Activated CD8-positive, alpha-beta memory T cell treated with anti-CD3 and anti-CD28 coated beads for 1 hour (primary cell): ENCODE data around the gene THYN1.
"Not testable (repeated sequence)": the region's sequence is repeated elsewhere in the genome, so short reads cannot be mapped to it uniquely, and the experiment has no call there.

Experiments used
- DNase-seq, 2 donors: peaks; one replicate each; pipeline ENCODE4 v3.0.0-alpha.2; 2020; ENCODE audit warnings: low read depth in 1 of 2; ENCODE audit errors: extremely low read depth in 1 of 2

The THYN1 gene

DNA sequence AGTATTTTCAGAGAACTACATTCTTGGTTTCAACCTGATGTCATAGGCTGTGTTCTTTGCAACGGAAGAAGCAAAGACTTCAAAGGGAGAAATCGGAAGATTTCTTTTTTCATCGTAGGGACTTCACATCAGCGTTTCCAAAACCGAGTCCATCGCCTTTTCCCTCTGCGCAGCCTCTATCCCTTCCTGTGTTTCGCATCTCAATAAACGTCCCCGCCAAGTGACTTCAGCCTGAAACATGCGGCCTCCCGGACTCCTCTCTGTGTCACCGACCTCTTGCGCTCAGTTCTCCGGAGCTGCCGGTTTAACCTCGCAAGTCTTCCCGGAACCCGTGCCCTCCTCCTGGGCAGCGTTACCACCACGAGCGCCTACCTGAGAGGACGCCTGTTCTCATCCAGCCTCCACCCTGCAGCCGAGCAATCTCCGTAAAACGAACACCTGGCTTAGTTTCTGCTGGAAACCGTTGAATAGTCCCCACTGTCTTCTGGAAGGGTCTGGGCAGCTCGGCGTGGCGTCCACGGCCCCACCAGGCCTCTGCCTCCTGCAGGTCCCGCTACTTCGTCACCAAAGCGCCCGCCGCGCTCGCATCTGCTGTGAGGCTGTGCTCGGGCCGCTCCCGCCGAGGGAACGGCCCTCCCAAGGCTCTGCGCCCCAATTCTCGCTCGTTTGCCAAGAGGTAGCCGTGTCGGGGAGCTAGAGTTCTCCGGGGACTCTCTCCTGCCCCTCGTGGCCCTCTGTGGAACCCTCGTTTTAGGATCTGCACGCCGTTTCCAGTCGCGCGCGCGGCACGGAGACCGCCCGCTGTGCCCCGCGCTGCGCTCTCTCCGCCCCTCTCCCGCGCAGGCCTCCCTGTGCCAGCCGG, 22.6 kb upstream of the THYN1 start, which contains the start of gene GLB1L3:
Gene GLB1L3, plus strand, starts transcription at position 846 of the 862 bp plus-strand sequence. CDS start 362 bp downstream, outside the sequence.
- peak; percentile 51 to 67 for DNase-seq

GRCh38 chr11:134275188-134275533, 22.0 kb upstream of the THYN1 start:
- no peak for DNase-seq

- no peak for DNase-seq
These were observed 20.2 kb upstream of the THYN1 start for GRCh38 chr11:134273317-134273712.

- DNase-seq: no peak
These were observed 19.5 kb upstream of the THYN1 start for GRCh38 chr11:134272381-134273316.

- no peak for DNase-seq
These were observed 18.8 kb upstream of the THYN1 start for GRCh38 chr11:134271978-134272377.

- no peak for DNase-seq
These were observed 17.1 kb upstream of the THYN1 start for GRCh38 chr11:134270250-134270714.

GRCh38 chr11:134267966-134268365, 14.8 kb upstream of the THYN1 start:
- no peak for DNase-seq

GRCh38 chr11:134267461-134267860, 14.3 kb upstream of the THYN1 start:
- DNase-seq: no peak

GRCh38 chr11:134266841-134267251, 13.7 kb upstream of the THYN1 start:
- DNase-seq: no peak

DNA sequence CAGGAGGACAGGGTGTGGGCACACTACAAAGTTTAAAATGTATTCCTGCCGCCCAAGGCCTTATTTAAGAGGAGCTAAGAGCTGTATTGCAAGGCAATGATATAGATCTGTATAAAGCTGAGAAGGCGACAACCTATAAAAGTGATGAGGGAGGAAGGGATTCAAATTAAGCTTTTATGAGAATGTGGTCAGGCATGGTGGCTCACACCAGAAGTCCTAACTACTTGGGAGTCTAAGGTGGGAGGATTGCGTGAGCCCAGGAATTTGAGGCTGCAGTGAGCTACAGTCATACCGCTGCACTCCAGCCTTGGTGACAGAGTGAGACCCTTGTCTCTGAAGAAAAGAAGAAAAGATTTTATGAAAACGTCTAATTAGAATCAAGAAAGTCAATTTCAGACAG, 13.3 kb upstream of the THYN1 start:
- DNase-seq: no peak

DNA sequence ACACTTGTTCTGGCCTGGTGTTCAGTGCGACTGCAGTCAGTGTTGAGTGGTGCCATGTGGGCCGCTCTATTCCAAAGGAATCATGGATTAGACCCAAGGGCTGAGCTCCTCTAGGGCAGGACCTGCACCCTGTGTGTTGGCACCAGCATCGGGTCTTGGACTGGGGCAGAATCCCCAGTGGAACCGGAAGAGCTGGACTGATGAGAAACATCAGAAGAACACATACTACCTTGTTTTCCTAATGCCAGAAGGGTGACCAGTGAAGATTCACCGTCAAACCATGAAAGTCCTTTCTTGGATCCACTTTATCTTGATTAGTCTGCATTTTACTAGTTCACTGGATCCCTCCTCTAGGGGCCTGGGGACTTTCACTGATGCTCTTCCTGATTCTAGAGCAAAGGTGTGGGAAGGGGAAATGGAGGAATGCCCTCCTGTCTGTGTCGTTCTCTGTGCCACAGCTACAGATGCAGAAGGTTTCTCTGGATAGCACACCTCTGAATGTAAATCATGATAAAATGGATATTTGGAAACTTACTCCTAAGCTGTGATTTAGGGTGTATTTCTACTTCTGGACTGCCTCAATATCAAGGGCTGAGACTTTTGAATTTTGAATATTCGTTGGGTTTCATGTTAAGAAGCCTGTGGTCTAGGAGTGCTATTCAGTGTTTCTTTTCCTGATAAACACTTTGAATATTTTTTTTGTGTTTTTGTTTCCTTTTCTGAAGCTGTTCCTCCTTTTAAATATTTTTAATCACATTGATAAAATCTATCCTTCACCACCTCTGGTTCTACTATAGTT, 12.0 kb upstream of the THYN1 start:
- DNase-seq: no peak

- DNase-seq: no peak
These were observed 8.7 kb upstream of the THYN1 start for GRCh38 chr11:134261626-134262488.

DNA sequence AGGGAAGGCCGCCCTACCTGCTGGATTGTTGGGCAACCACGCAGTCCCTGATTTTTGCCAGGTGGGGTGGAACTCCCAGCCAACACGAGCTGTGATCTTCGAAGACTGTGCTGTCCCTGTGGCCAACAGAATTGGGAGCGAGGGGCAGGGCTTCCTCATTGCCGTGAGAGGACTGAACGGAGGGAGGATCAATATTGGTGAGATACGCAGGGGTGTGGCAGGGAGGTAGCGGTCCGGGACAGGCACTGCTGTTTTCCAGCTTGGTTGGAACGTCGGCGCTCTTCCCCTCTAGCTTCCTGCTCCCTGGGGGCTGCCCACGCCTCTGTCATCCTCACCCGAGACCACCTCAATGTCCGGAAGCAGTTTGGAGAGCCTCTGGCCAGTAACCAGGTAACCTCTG, 7.8 kb upstream of the THYN1 start:
- DNase-seq: no peak

DNA sequence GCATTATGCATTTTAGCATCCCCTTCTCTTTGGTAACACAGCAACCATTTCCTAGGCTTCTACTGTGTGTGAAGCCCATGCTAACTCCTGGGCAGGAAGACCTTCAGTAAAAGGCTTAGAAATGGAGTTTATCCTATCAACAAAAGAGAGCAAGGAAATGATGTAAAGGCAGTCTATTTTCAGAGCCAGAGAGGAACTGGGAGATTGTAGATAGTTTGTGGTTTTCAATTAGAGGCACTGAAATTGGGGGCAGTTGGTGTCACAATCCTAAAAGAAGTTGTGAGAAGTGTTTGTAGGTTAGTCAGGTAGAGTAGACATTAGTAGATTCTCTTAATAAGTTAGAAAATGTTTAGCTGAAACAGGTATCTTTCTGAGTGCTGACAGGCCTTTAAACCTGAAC, 7.4 kb upstream of the THYN1 start:
- DNase-seq: no peak

DNA sequence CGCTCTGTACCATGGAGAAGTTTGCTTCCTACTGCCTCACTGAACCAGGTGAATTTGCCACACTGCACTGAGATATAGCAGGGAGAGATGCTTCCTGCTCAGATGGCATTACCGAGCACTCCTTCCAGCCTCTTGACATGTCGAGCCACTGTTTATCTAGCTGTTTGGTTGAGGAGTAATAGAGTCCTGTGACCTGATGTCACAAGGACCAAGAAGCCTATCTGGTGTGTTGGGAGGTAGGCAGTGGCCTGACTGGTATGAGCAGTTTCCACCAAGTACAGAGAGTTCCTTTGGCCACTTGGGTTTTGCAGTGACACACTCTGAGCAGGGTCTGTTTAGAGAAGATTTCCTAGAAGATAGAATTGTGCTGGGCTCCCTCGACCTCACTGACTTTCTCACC, 5.4 kb upstream of the THYN1 start:
- DNase-seq: no peak

DNA sequence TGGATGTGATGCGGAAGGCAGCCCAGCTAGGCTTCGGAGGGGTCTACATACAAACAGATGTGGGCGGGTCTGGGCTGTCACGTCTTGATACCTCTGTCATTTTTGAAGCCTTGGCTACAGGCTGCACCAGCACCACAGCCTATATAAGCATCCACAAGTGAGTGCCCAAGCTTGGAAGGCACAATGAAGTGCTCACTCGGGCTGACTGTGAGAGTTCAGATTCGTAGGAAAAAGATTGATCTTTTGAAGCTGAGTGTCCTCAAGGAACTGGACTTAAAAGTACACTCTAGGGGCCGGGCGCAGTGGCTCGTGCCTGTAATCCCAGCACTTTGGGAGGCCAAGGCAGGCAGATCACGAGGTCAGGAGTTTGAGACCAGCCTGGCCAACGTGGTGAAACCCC, 3.9 kb upstream of the THYN1 start:
- DNase-seq: no peak

GRCh38 chr11:134255184-134255561, 2.0 kb upstream of the THYN1 start:
- not testable (repeated sequence) for DNase-seq

DNA sequence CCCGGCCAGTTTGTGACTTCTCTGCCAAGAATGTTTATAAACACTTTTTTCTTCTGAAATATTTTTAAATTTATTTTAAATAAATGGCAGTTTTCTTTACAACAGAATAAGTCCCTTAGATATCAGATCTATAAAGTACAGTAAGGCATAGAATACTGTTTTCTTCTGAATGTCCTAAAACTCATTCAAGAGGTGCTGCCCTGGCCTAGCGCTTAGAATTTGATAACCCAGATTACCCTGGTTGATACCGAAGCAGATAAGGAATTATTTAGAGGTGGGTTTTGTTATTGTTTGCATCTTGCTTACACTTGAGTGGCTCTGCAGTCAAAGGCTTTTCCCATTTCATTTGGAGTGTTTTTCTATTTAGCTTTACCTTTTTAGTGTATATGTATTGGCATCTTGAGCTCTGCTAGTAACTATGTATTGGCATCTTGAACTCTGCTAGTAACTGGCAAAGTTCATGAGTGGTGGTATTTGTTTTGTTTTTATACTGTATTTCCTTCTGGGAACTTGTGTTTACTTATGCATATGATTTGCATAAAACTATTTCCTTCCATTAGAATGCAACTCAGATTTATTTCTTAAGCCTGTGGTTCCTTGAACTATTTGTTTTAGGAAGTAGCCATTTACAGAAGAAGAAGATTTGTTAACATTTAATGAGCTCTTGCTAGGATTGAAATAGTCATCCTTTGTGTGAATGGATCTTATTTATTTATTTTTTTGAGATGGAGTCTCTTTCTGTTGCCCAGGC, 1.5 kb upstream of the THYN1 start:
- DNase-seq: no peak
